A549 (cell line): ENCODE results near the gene DDX25.

Experiments
- POLR2A ChIP-seq: IDR thresholded peaks from 2 replicates; pipeline ENCODE4 v1.6.1; 2012; ENCODE audit warnings: mild to moderate bottlenecking, low read length
- SMC3 ChIP-seq: fragments of >200 bp; sonication (Bioruptor Twin); formaldehyde crosslinking; IDR thresholded peaks from 3 replicates; pipeline ENCODE4 v1.6.1; 2018; ENCODE audit warnings: inconsistent platforms
- TF ChIP-seq, protein P1 (sequence below): fragments of >200 bp; sonication (Bioruptor Twin); formaldehyde crosslinking; IDR thresholded peaks from 3 replicates; pipeline ENCODE4 v1.5.1; 2016

GRCh38 chr11:125974284-125974683 lies 70.0 kb downstream of the DDX25 start:
- TF ChIP-seq SMC3 (no peak), POLR2A (no peak)
- TF ChIP-seq, protein P1, sequence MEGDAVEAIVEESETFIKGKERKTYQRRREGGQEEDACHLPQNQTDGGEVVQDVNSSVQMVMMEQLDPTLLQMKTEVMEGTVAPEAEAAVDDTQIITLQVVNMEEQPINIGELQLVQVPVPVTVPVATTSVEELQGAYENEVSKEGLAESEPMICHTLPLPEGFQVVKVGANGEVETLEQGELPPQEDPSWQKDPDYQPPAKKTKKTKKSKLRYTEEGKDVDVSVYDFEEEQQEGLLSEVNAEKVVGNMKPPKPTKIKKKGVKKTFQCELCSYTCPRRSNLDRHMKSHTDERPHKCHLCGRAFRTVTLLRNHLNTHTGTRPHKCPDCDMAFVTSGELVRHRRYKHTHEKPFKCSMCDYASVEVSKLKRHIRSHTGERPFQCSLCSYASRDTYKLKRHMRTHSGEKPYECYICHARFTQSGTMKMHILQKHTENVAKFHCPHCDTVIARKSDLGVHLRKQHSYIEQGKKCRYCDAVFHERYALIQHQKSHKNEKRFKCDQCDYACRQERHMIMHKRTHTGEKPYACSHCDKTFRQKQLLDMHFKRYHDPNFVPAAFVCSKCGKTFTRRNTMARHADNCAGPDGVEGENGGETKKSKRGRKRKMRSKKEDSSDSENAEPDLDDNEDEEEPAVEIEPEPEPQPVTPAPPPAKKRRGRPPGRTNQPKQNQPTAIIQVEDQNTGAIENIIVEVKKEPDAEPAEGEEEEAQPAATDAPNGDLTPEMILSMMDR: no peak
